Transverse colon (tissue), 4 donors: ENCODE measurements around the gene ZNF324B. TPM values are rescaled to one million over a fixed set of nuclear protein-coding genes. Genes with fewer than 3 reads are reported as not detected.
A peak's percentile ranks its signal among the peaks of the same experiment; 100 is the strongest.

Experiments
- DNase-seq: peaks from one replicate; pipeline ENCODE4 v3.0.0-alpha.2; 2019
- H3K27ac ChIP-seq, 4 donors: fragments of 200-600 bp; sonication (generic); 2 replicates each; pipeline ENCODE4 v1.5.1; 2016 to 2018; ENCODE audit warnings: inconsistent platforms in 4 of 4
- H3K27me3 ChIP-seq: fragments of 200-600 bp; sonication (generic); 2 replicates; pipeline ENCODE4 v1.5.1; 2017; ENCODE audit warnings: inconsistent platforms
- H3K36me3 ChIP-seq, 4 donors: fragments of 200-600 bp; sonication (generic); 2 replicates each; pipeline ENCODE4 v1.5.1; 2017 to 2019; ENCODE audit warnings: inconsistent platforms in 4 of 4
- H3K4me1 ChIP-seq, 4 donors: fragments of 200-600 bp; sonication (generic); 2 replicates each; pipeline ENCODE4 v1.5.1; 2017 to 2020; ENCODE audit warnings: inconsistent platforms in 4 of 4
- H3K4me3 ChIP-seq, 4 donors: fragments of 200-600 bp; sonication (generic); 1 replicate in 1 of 4; 2 replicates in 3 of 4; pipeline versions ENCODE4 v1.5.1 to v1.6.1; 2017 to 2019; ENCODE audit warnings: inconsistent platforms in 4 of 4
- H3K9me3 ChIP-seq, 2 donors: fragments of 200-600 bp; sonication (generic); 2 replicates each; pipeline ENCODE4 v1.5.1; 2017 to 2019; ENCODE audit warnings: inconsistent platforms in 2 of 2
- EP300 ChIP-seq: sonication (generic); formaldehyde crosslinking; IDR thresholded peaks from one replicate; pipeline ENCODE4 v1.6.1; 2017; ENCODE audit warnings: antibody characterized with exemption, low read depth
- POLR2A ChIP-seq: fragments of 450-650 bp; IDR thresholded peaks from one replicate; pipeline ENCODE4 v1.6.1; 2016; ENCODE audit warnings: antibody characterized with exemption, mild to moderate bottlenecking, moderate library complexity
- POLR2AphosphoS5 ChIP-seq, 3 donors: sonication (generic); formaldehyde crosslinking; IDR thresholded peaks; one replicate each; pipeline ENCODE4 v1.6.1; 2016; ENCODE audit warnings: antibody characterized with exemption in 3 of 3
- WGBS, 2 donors: methylation state at CpG; one replicate each; pipeline ENCODE4 v1.1.5; 2018; ENCODE audit warnings: low coverage in 1 of 2; 5-methylcytosine and 5-hydroxymethylcytosine counted together
- in situ Hi-C, 4 donors: fragments of 200-750 bp; cut with MboI; loops; one replicate each; pipeline versions ENCODE4 v1.15.0 to v1.15.1; 2017; ENCODE audit warnings: low sequenced_read_pairs in 3 of 4, low pct_ligation_motif_present in 1 of 4, low pct_unique_long_range_greater_than_20kb in 1 of 4
- intact Hi-C: fragments of 100-400 bp; cut with DNase I; formaldehyde crosslinking; loops from one replicate; pipeline ENCODE4 v1.15.1; 2023; ENCODE audit warnings: low total_unique reads
- total RNA-seq, 4 donors: library from RNA; depleted of rRNA; stranded (reverse); fragments of >200 nt; gene quantifications; one replicate each; pipeline ENCODE4 v1.1.0, GENCODE V29; 2016
- TF ChIP-seq, protein P1 (sequence below), 5 experiments: fragments of 200-600 bp in 3 of 5; fragments of 450-650 bp in 2 of 5; sonication (generic) in 3 of 5; IDR thresholded peaks; 1 replicate in 2 of 5; 2 replicates in 3 of 5; pipeline ENCODE4 v1.5.1; 2016 to 2017; ENCODE audit warnings: antibody characterized with exemption in 5 of 5, inconsistent platforms in 3 of 5, mild to moderate bottlenecking in 2 of 5, moderate library complexity in 1 of 5

ZNF324B gene
- total RNA-seq, 4 donors from 2014 or later: 3.0 to 10.6 (median 6.3) TPM

DNA sequence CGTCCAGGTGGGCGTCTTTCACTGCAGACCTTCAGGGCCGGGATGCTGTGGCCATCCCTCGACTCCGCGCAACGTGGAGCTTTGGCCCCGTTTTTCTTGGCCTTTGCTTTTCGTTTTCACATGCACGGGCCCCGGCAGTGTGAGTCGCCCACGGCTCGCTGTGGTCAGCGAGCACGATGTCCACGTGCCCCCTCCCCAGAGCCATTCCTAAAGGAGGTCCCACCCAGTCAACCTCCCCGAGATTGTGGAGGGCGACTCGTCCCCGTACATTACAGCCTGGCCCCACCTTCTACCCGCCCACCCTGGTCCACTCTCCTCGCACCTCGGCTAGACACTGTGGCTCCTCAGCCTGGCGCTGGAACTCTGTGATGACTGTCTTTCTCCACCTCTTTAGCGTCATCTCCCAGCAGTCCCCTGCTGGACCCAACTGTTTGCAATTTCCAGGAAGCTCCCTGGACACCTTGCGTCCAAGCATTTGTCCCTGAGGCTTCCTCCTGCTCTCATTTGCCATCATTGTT, 25.1 kb downstream of the ZNF324B start:
- Histone ChIP-seq H3K9me3 (no peaks in the 10 kb centered on the region), H3K36me3 (peaks cover 0 to 10% (median 5%) of the 10 kb centered on the region in 4 donors), H3K4me3 (peak overlapping the region; percentile 54 to 75 (median 64)), H3K27ac (peak overlapping the region; percentile 88 to 92 (median 90)), H3K4me1 (peaks cover 13 to 19% (median 16%) of the 10 kb centered on the region in 4 donors), H3K27me3 (no peaks in the 10 kb centered on the region)
- TF ChIP-seq, protein P1, sequence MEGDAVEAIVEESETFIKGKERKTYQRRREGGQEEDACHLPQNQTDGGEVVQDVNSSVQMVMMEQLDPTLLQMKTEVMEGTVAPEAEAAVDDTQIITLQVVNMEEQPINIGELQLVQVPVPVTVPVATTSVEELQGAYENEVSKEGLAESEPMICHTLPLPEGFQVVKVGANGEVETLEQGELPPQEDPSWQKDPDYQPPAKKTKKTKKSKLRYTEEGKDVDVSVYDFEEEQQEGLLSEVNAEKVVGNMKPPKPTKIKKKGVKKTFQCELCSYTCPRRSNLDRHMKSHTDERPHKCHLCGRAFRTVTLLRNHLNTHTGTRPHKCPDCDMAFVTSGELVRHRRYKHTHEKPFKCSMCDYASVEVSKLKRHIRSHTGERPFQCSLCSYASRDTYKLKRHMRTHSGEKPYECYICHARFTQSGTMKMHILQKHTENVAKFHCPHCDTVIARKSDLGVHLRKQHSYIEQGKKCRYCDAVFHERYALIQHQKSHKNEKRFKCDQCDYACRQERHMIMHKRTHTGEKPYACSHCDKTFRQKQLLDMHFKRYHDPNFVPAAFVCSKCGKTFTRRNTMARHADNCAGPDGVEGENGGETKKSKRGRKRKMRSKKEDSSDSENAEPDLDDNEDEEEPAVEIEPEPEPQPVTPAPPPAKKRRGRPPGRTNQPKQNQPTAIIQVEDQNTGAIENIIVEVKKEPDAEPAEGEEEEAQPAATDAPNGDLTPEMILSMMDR (IDR thresholded peaks at IDR 0.05): no peak
- TF ChIP-seq POLR2AphosphoS5 (IDR thresholded peaks at IDR 0.05) (no peak), EP300 (no peak), POLR2A (no peak)
- in situ Hi-C loops: no loop called here
- no peak for DNase-seq
- 2 to 5% methylated on average over 9 to 27 of the region's 27 CpGs for WGBS, 2 donors
- intact Hi-C loops: no loop called here

DNA sequence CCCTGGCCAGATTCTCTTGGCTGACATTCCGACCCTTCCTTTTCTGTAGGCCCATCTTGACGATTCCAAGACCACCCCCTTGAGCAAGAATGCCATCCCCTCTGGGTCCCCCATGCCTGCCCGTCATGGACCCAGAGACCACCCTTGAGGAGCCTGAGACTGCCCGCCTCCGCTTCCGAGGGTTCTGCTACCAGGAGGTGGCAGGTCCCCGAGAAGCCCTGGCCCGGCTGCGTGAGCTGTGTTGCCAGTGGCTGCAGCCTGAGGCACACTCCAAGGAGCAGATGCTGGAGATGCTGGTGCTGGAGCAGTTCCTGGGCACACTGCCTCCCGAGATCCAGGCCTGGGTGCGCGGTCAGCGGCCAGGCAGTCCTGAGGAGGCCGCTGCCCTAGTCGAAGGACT, 25.7 kb downstream of the ZNF324B start:
- in situ Hi-C loops: no loop called here
- no peaks in the 10 kb centered on the region for H3K9me3 ChIP-seq
- no peak overlapping the region for H3K4me3 ChIP-seq
- intact Hi-C loops: no loop called here
- DNase-seq: no peak
- H3K4me1 ChIP-seq: peaks cover 13 to 19% (median 16%) of the 10 kb centered on the region in 4 donors
- H3K27ac ChIP-seq: peak overlapping the region; percentile 88 to 92 (median 90)
- no peak for TF ChIP-seq POLR2AphosphoS5 (IDR thresholded peaks at IDR 0.05)
- no peak for TF ChIP-seq EP300
- TF ChIP-seq, protein P1 (IDR thresholded peaks at IDR 0.05): no peak
- no peak for TF ChIP-seq POLR2A
- peaks cover 0 to 4% (median under 1%) of the 10 kb centered on the region in 4 donors for H3K36me3 ChIP-seq
- no peaks in the 10 kb centered on the region for H3K27me3 ChIP-seq
- 92% methylated on average over 15 of the region's 15 CpGs; no CpG with 5 or more reads in 1 of the 2 donors for WGBS, 2 donors

DNA sequence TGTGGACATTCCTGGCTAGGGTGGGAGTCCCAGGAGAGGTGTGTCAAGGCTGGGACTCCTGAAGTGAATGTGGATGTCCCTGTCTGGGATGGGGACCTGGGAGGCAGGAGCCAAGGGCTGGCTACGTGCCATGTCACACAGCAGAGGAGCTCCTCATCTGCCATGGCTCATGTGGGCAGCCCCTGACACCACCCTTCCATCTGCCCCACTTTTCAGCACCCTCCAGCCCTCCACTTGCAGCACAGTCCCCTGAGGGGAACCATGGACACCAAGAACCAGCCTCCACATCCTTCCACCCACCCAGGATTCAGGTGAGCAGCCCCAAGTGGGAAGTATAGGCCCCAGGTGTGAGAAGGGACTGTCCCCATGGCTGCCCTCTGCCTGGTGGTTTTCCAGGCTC, 26.4 kb downstream of the ZNF324B start:
- Histone ChIP-seq H3K36me3 (no peaks in the 10 kb centered on the region), H3K4me1 (peaks cover 13 to 19% (median 16%) of the 10 kb centered on the region in 4 donors), H3K27ac (no peak overlapping the region), H3K27me3 (no peaks in the 10 kb centered on the region), H3K4me3 (no peak overlapping the region), H3K9me3 (no peaks in the 10 kb centered on the region)
- TF ChIP-seq EP300: no peak
- TF ChIP-seq POLR2AphosphoS5 (IDR thresholded peaks at IDR 0.05): no peak
- no peak for TF ChIP-seq POLR2A
- TF ChIP-seq, protein P1 (IDR thresholded peaks at IDR 0.05): no peak
- in situ Hi-C loops (no loop called here), intact Hi-C loops (no loop called here)
- no peak for DNase-seq
- WGBS, 2 donors: 100% methylated on average over 1 of the region's 1 CpG; no CpG with 5 or more reads in 1 of the 2 donors

DNA sequence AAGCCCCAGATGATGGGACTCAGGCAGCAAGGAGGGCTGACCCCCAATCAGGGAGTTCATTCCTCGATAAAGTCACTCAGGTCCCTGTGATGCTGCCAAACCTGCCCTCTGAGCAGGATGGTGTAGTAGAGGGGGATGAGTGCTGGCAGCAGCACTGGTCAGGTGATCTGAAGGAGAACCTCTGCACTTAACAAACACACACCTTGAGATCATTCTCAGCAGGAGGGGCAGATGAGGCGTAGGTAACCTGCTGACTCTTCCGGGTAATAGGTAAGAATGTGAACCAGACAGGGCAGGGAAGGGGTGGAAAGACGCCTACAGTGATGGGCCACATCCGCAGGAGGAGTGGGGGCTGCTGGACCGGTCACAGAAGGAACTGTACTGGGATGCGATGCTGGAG, 27.9 kb downstream of the ZNF324B start:
- intact Hi-C loops (no loop called here), in situ Hi-C loops (no loop called here)
- H3K27ac ChIP-seq: no peak overlapping the region
- no peak for DNase-seq
- no peak for TF ChIP-seq POLR2AphosphoS5 (IDR thresholded peaks at IDR 0.05)
- TF ChIP-seq POLR2A: no peak
- TF ChIP-seq EP300: no peak
- TF ChIP-seq, protein P1 (IDR thresholded peaks at IDR 0.05): no peak
- no peaks in the 10 kb centered on the region for H3K9me3 ChIP-seq
- peaks cover 13 to 19% (median 16%) of the 10 kb centered on the region in 4 donors for H3K4me1 ChIP-seq
- no peak overlapping the region for H3K4me3 ChIP-seq
- no peaks in the 10 kb centered on the region for H3K27me3 ChIP-seq
- 92% methylated on average over 7 of the region's 7 CpGs; no CpG with 5 or more reads in 1 of the 2 donors for WGBS, 2 donors
- H3K36me3 ChIP-seq: no peaks in the 10 kb centered on the region
